NCI-H187 (cell line): ENCODE measurements around the gene WDR17.
"Not testable (repeated sequence)": the region's sequence is repeated elsewhere in the genome, so short reads cannot be mapped to it uniquely, and the experiment has no call there.

Experiments
- DNase-seq, 2 experiments: peaks; one replicate each; lab custom pipeline; 2025; lab: John Stamatoyannopoulos, UW

The WDR17 gene

DNA sequence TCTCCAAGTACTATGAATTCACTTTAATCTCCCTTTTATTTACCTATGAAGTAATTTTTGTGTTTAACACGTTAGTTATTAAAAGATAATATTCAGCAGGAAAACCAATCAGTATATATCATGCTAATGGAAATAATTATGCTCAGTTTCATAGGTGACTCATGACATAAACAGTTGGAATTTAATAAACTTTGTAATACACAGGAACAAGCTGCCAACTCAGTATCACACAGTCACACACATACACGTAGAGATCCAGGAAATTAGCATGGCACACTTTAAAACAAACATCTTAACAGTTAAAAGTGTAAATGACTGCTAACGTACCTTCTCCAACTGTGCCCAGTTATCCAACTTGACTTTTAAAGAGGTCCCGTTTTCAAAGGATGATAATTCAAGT is 127.5 kb downstream of the WDR17 start:
- DNase-seq, result no peak

DNA sequence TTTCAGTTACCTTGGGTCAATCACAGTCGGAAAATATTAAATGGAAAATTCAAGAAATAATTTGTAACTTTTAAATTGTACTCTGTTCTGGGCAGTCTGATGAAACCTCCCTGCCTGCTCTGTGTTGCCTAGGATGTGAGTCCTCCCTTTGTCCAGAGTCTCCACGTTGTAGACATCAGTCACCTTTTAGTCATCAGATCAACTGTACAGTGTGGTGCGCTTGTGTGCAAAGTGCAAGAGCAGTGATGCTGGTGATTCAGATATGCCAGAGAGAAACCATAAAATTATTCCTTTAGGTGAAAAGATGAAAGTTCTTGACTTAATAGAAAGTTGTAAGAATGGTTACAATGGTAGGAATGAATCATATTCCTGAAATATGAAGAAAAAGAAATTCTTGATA is 128.3 kb downstream of the WDR17 start:
- no peak for DNase-seq

DNA sequence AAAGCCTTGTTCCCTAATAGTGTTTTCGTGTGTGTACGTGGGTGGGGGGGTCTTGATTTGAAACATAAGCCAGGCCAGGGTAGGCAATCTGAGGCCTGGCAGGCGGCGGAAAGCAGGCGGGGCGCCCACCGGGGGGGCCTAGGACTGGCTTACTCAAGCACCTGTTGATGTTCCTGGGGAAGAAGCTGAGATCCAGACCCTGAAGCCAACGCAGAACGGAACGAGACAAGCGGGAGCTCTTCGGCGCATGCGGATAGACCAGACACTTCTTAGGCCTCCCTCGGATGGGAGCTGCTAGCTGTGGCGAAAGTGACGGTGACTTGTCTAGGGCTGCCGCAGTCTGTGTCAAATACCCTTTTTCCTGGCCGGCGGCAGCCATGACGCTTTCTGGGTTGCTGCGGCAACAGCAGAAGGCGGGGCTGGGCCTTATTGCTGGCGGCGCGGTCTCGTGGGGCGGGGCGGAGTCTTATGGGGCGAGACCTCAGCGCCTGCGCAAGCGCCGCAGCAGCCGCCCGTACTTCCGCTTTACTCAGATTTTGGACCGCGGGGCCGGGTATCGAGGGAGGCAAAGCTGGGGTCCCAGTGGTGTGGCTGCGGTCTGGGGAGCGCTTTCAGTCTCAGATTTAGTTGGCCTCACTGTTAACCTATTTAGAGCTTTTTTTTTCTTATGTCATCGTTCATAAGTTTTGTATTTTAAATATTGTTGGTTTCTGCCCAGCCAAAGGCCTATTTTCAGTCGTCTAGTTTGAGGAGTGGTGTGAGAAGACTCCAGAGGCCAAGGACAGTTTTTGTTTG is 129.7 kb downstream of the WDR17 start, which contains the start of gene SPATA4:
Gene SPATA4, minus strand, starts transcription at position 402 of the 795 bp plus-strand sequence. Its CDS starts 23 bp downstream, at position 379.
- DNase-seq, result peak; percentile 79 to 81

DNA sequence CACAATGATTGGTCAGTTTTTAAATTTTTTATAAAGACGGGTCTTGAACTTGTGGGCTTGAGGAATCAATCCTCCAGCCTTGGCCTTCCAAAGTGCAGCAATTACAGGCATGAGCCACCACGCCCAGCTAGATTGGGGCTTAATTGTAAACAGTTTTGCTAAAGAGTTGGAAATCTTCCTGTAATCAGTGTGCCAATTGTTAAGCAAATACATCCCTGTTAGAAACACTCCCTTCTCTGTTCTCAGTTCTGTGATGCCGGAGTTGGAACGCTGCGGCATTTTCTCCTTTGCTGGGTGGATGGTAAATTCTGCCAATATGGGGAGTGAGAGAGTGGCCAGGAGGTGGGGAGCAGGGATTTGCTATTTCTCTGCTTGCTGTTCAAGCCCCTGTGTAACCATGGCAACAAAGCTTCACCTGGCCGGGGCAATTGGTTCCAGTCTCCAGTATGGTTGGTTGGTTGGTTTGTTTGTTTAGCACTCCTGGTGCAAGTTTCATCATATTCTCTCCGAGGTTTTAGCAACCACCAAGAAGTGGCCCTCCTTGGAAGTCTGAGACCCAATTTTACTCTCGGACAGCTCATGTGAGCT is 132.8 kb downstream of the WDR17 start:
- no peak for DNase-seq

DNA sequence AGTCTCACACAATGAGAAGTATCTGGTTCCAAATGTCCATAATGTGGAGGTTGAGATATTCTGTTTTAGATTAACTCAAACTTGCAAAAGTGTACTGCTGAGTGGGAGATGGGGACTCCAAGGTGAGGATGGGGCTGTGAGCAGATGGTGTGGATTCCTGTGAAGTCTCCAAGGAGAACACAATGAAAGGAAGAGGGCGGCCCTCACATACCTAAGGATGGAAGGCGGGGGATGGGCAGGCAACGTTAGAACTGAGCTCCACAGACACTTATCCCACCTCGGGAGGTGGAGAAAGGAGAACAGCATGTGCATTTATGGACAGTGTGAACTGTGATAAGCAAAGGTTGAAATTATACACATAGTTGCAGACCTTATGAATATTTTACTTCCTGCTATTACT is 139.7 kb downstream of the WDR17 start:
- DNase-seq, result no peak

DNA sequence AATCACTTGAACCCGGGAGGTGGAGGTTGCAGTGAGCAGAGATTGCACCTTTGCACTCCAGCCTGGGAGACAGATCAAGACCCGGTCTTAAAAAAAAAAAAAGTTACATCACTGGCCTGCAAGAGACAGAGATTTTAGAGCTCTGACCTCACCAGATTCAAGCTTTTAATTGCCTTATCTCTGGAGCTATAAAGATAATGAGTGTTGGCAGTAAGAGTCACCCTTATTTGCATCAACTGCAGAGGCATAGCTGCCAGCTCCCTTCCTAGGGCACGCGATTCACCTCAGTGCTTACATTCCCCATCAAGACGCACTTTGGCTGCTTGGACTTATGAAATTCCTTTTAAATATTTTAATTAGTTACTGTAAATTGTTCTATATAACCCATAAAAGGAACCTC is 142.2 kb downstream of the WDR17 start:
- DNase-seq, result no peak

DNA sequence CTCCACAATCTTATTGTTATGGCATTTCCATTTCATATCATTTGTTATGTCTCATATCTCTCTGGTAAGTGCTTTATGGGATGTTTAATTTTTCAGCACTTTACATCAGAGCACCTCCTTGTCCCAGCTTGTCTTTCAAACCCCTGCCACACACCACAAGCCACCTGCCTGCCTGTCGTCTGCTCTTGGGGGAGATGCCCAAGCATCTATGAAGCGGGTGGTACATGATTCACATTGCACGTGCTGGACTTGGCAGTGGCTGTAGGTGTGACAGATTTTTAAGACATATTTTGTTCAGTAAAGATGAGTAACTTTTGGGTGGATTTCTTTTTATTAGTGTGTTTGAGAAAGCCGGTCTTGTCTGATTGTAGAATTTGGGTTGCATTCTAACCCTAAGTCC is 143.9 kb downstream of the WDR17 start:
- no peak for DNase-seq

DNA sequence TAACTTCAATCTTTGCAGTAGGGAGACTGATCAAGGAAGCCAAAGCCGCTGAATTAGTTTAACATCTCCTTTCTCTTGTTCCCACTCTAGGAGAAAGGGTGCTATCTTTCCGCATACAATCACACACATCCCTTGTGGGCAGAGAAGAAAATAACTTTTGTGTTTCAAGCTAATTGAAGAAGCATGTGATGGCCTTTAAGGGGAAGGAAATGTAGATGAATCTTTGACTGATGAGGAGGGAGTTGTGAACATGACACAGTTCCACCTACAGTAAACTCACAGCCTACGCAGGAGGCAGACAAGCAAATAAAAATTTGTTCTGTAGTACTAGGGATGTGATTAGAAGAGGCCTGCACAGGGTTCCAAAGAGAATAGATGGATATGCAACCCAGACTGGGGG is 144.5 kb downstream of the WDR17 start:
- DNase-seq, result no peak

DNA sequence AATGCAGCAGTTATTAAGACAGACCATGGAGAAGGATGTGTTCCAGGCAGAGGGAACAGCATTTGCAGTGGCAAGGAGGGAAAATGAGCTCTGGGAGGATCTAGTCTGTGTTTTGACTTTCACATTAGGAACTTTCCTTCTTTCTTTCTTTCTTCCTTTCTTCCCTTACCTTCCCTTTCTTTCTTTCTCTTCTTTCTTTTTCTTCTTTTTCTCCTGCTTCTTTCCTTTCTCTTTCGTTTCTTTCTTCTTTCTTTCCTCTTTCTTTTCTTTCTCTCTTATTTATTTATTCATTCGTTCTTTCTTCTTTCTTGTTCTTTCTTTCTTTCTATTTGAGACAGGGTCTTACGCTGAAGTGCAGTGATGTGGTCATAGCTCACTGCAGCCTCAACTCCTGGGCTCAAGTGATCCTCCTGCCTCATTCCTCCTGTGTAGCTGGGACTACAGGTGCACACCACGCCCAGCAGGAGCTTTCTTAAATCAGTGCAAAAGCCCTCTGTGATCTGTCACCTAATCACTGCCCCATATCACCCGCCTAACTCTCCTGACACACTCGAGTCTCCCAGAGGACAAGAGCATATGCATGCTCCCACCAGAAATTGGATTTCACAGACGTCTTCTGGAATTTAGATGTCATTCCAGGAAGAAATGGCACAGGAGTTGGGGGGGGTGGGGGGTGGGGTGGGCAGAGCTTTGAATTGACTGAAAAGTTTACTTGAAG is 145.1 kb downstream of the WDR17 start:
- DNase-seq, result no peak

DNA sequence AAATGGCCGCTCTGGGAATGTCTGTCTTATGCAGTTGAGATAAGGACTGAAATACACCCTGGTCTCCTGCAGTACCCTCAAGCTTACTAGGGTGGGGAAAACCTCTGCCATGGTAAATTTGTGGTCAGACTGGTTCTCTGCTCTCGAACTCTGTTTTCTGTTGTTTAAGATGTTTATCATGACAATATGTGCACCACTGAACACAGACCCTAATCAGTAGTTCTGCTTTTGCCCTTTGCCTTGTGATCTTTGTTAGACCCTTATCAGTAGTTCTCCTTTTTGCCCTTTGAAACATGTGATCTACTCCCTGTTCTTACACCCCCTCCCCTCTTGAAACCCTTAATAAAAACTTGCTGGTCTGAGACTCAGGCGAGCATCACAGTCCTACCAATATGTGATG is 146.7 kb downstream of the WDR17 start:
- not testable (repeated sequence) for DNase-seq

DNA sequence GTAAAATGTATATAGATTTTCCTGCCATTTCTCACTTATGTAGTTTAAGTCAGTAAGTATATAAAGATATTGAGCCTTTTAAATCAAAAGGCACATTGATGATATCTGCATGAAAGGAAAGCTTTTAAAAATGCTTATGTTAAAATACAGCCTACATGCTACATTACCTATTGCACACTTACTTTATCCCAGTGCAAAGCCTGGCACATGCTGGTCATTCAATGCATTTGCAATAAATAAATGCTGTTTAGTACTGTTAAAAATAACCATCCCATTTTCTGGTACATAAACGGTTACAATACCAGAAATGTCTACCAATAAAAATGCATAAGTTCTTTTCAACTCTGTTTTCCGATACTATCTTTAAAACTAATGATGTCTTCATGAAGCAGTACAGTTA is 151.9 kb downstream of the WDR17 start:
- no peak for DNase-seq

DNA sequence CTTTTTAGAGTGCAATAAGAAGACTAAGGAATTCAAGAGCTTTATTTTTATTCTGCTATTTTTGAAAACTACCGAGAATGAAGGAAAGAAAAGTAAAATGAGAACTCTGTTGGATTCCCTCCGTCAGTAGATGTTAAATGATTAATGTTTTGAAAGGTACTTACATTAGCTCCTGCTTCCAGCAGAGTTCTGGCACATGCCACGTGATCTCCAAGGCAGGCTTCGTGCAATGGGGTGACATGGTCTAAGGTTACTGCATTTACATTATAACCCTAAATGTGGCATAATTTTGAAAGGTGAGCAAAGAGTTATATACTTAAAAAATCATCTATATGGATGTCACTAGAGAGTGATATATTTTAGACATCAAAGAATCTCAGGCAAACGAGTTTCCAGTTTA is 156.5 kb downstream of the WDR17 start:
- DNase-seq, result no peak

DNA sequence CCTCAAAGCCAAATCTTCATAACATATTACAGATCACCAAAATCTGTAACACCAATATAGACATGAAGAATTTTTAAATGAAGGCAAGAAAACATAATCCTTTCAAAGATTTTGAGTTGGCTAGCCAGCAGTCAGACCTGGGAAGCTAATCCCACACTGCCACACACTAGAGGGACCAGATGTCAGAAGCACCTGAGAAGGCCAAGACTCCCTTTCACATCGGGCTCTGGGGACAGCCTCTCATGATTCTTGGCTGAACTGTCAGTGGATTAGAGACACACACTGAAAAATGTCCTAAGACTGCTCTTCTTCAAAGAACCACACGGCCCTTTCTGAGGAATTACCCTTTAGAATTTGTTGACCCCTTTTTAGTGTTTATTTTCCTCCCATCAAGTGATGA is 157.9 kb downstream of the WDR17 start:
- DNase-seq, result no peak

DNA sequence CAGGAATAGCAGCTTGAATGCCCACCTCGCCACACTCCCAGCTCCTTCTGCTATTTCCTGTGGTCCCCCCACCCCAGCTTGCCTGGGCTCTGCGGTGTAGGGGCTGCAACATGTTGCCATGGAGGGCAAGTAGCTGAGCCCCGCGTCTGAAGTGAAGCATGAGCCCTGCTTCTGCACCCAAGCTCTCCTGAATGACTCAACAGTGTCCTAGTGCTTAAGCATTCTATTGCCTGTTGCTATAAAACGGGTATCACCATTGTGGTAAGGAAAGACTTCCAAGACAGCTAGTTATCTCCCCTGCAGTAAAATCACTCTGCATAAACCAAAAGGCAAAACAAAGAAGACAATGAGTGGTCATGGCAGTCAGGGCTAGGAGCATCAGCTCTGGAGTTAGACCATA is 161.1 kb downstream of the WDR17 start:
- no peak for DNase-seq

DNA sequence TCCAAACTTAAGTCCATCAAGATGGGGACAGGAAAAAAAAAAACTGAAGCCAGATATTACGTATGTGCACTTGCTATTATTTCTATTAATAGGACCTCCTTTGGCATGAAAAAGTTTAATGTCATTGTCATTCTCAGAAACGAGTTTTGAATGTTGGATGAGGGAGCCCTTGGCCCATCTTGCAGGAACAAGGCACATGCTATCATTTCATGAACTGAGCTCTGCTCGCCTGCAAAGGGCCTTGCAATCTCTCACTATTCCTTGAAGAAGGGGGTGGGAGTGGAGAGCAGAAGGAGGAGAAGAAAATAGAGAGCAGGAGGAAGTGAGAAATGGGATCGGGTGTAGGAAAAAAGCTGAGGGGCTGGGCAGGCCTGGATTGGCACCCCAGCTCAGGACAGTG is 164.0 kb downstream of the WDR17 start:
- DNase-seq, result no peak
